RWPE1 (cell line): Measurements from ENCODE around the gene C2orf78.

Experiments
- CTCF ChIA-PET: fragments of 350-600 bp; sonication (Branson Sonifier 250); formaldehyde crosslinking; extraction: SDS; loops from one replicate; lab custom pipeline; 2021; lab: Yijun Ruan, JAX
- POLR2A ChIA-PET: fragments of 400-600 bp; formaldehyde crosslinking; extraction: SDS; loops from one replicate; lab custom pipeline; 2020; ENCODE audit warnings: antibody characterized with exemption; ENCODE audit not compliant: low non-redundant PET; lab: Yijun Ruan, JAX
- DNase-seq: peaks from one replicate; pipeline ENCODE4 v3.0.0; 2012; ENCODE audit warnings: low spot score
- H3K27ac ChIP-seq: fragments of 450-650 bp; 2 replicates; pipeline ENCODE4 v1.5.1; 2017
- CTCF ChIP-seq: fragments of 450-650 bp; conservative IDR thresholded peaks from 2 replicates; pipeline ENCODE4 v1.5.1; 2017; ENCODE audit warnings: low read depth, mild to moderate bottlenecking

The C2orf78 gene

GRCh38 chr2:73836141-73836943 is 52.4 kb downstream of the C2orf78 start:
- DNase-seq, result no peak
- ChIA-PET CTCF (no interaction called here), POLR2A (no interaction called here)
- H3K27ac ChIP-seq, result no peak overlapping the region
- TF ChIP-seq CTCF, result no peak

- no peak for TF ChIP-seq CTCF
- ChIA-PET POLR2A (no interaction called here), CTCF (interaction anchor here (0.5 kb wide), 1 partner anchor 170 kb away, joined by 4 read pairs; no protein-coding TSS in a partner anchor)
- DNase-seq, result no peak
- H3K27ac ChIP-seq, result no peak overlapping the region
These were observed 54.0 kb downstream of the C2orf78 start for GRCh38 chr2:73837847-73838585.

GRCh38 chr2:73838889-73839534 is 55.0 kb downstream of the C2orf78 start:
- POLR2A ChIA-PET, result no interaction called here
- TF ChIP-seq CTCF, result no peak
- CTCF ChIA-PET, result interaction anchor here (0.5 to 0.7 kb wide), 3 partner anchors 210 to 312 kb away, joined by 3 read pairs; no protein-coding TSS in a partner anchor
- H3K27ac ChIP-seq, result no peak overlapping the region
- DNase-seq, result no peak

- CTCF ChIA-PET, result interaction anchor here (0.5 to 0.6 kb wide), 2 partner anchors 211 to 308 kb away, joined by 3 read pairs; no protein-coding TSS in a partner anchor
- POLR2A ChIA-PET, result no interaction called here
- TF ChIP-seq CTCF, result no peak
- no peak overlapping the region for H3K27ac ChIP-seq
- DNase-seq, result no peak
These were observed 55.8 kb downstream of the C2orf78 start for GRCh38 chr2:73839653-73840411.

GRCh38 chr2:73841912-73842738 is 58.1 kb downstream of the C2orf78 start:
- DNase-seq, result no peak
- ChIA-PET POLR2A (no interaction called here), CTCF (no interaction called here)
- H3K27ac ChIP-seq, result no peak overlapping the region
- no peak for TF ChIP-seq CTCF
